Measurements from ENCODE around the gene TBC1D24.

Gene TBC1D24

GRCh38 chr16:2427526-2427925 is 47.4 kb upstream of the TBC1D24 start:
- TF ChIP-seq CTCF (IDR thresholded peaks at IDR 0.05; ENCODE audit: low read length) (no peak), EZH2 (IDR thresholded peaks at IDR 0.05; ENCODE audit: borderline replicate concordance, low read length) (no peak)
- Histone ChIP-seq H3K27me3 (ENCODE audit: insufficient read depth, low read length) (no peaks in the 10 kb centered on the region), H3K9ac (ENCODE audit: low read length) (no peak overlapping the region), H2AFZ (ENCODE audit: low read length) (no peak overlapping the region), H3K36me3 (ENCODE audit: insufficient read depth, low read length) (peaks cover 21% of the 10 kb centered on the region), H3K9me2 (ENCODE audit: low read depth, low read length) (no peaks in the 10 kb centered on the region), H3F3A (ENCODE audit: insufficient read depth, low read length) (no peaks in the 10 kb centered on the region), H3K9me3 (ENCODE audit: low read length) (no peaks in the 10 kb centered on the region), H3K27ac (ENCODE audit: low read depth, low read length, poor library complexity, severe bottlenecking) (no peak overlapping the region), H3K4me2 (ENCODE audit: low read length) (no peak overlapping the region), H3K4me1 (ENCODE audit: insufficient read depth, low read length, severe bottlenecking) (peaks cover 23% of the 10 kb centered on the region), H3K4me3 (ENCODE audit: low read depth, low read length, poor library complexity, severe bottlenecking) (no peak overlapping the region), H3K79me2 (ENCODE audit: insufficient read depth, low read length) (peaks cover 17% of the 10 kb centered on the region), H4K20me1 (ENCODE audit: insufficient read depth, low read length) (no peaks in the 10 kb centered on the region)

- Histone ChIP-seq H3K4me1 (ENCODE audit: insufficient read depth, low read length, severe bottlenecking) (peaks cover 23% of the 10 kb centered on the region), H3K9me2 (ENCODE audit: low read depth, low read length) (no peaks in the 10 kb centered on the region), H3K27me3 (ENCODE audit: insufficient read depth, low read length) (no peaks in the 10 kb centered on the region), H3K36me3 (ENCODE audit: insufficient read depth, low read length) (peaks cover 27% of the 10 kb centered on the region), H3K4me3 (ENCODE audit: low read depth, low read length, poor library complexity, severe bottlenecking) (peak overlapping the region; percentile 67), H3F3A (ENCODE audit: insufficient read depth, low read length) (no peaks in the 10 kb centered on the region), H3K9ac (ENCODE audit: low read length) (peak overlapping the region; percentile 76), H4K20me1 (ENCODE audit: insufficient read depth, low read length) (no peaks in the 10 kb centered on the region), H3K9me3 (ENCODE audit: low read length) (no peaks in the 10 kb centered on the region), H2AFZ (ENCODE audit: low read length) (no peak overlapping the region), H3K27ac (ENCODE audit: low read depth, low read length, poor library complexity, severe bottlenecking) (no peak overlapping the region), H3K4me2 (ENCODE audit: low read length) (peak overlapping the region; percentile 73), H3K79me2 (ENCODE audit: insufficient read depth, low read length) (peaks cover 17% of the 10 kb centered on the region)
- TF ChIP-seq CTCF (IDR thresholded peaks at IDR 0.05; ENCODE audit: low read length), result peak; percentile 37; the same call in 1 of the 2 replicates
- TF ChIP-seq EZH2 (IDR thresholded peaks at IDR 0.05; ENCODE audit: borderline replicate concordance, low read length), result no peak
These were observed 46.7 kb upstream of the TBC1D24 start for GRCh38 chr16:2428051-2428783.

GRCh38 chr16:2428784-2429033 is 46.2 kb upstream of the TBC1D24 start:
- H3K36me3 ChIP-seq (ENCODE audit: insufficient read depth, low read length), result peaks cover 32% of the 10 kb centered on the region
- H3K9ac ChIP-seq (ENCODE audit: low read length), result peak overlapping the region; percentile 76
- H3K79me2 ChIP-seq (ENCODE audit: insufficient read depth, low read length), result peaks cover 17% of the 10 kb centered on the region
- no peak for TF ChIP-seq EZH2 (IDR thresholded peaks at IDR 0.05; ENCODE audit: borderline replicate concordance, low read length)
- no peak for TF ChIP-seq CTCF (IDR thresholded peaks at IDR 0.05; ENCODE audit: low read length)
- no peaks in the 10 kb centered on the region for H3K9me2 ChIP-seq (ENCODE audit: low read depth, low read length)
- H3K27ac ChIP-seq (ENCODE audit: low read depth, low read length, poor library complexity, severe bottlenecking), result no peak overlapping the region
- H3K9me3 ChIP-seq (ENCODE audit: low read length), result no peaks in the 10 kb centered on the region
- H3F3A ChIP-seq (ENCODE audit: insufficient read depth, low read length), result no peaks in the 10 kb centered on the region
- H2AFZ ChIP-seq (ENCODE audit: low read length), result no peak overlapping the region
- peak overlapping the region; percentile 73 for H3K4me2 ChIP-seq (ENCODE audit: low read length)
- H4K20me1 ChIP-seq (ENCODE audit: insufficient read depth, low read length), result no peaks in the 10 kb centered on the region
- peak overlapping the region; percentile 67 for H3K4me3 ChIP-seq (ENCODE audit: low read depth, low read length, poor library complexity, severe bottlenecking)
- H3K4me1 ChIP-seq (ENCODE audit: insufficient read depth, low read length, severe bottlenecking), result peaks cover 23% of the 10 kb centered on the region
- H3K27me3 ChIP-seq (ENCODE audit: insufficient read depth, low read length), result no peaks in the 10 kb centered on the region

All from OCI-LY1 (cell line).